GM12864 (cell line): ENCODE measurements around the gene CNTLN.

Experiments
- DNase-seq: peaks from one replicate; pipeline ENCODE4 v3.0.0-alpha.2; 2011; ENCODE audit warnings: low read depth
- H3K4me3 ChIP-seq: 2 replicates; pipeline ENCODE4 v1.5.1; 2011; ENCODE audit warnings: mild to moderate bottlenecking, low read depth, low read length, control low read depth
- CTCF ChIP-seq: IDR thresholded peaks from 2 replicates; pipeline ENCODE4 v1.5.1; 2011; ENCODE audit warnings: low read depth, mild to moderate bottlenecking, moderate library complexity, low read length, control low read depth, inconsistent platforms; ENCODE audit errors: missing control alignments

CNTLN gene

GRCh38 chr9:17293685-17294084 lies 158.8 kb downstream of the CNTLN start:
- DNase-seq: no peak
- no peak for TF ChIP-seq CTCF
- H3K4me3 ChIP-seq: no peak overlapping the region

GRCh38 chr9:17294822-17295624 lies 160.2 kb downstream of the CNTLN start:
- no peak for DNase-seq
- no peak overlapping the region for H3K4me3 ChIP-seq
- no peak for TF ChIP-seq CTCF

GRCh38 chr9:17315341-17315740 lies 180.5 kb downstream of the CNTLN start:
- DNase-seq: no peak
- no peak overlapping the region for H3K4me3 ChIP-seq
- no peak for TF ChIP-seq CTCF

- no peak overlapping the region for H3K4me3 ChIP-seq
- DNase-seq: no peak
- TF ChIP-seq CTCF: no peak
Measured at GRCh38 chr9:17318821-17319320, 184.0 kb downstream of the CNTLN start.

- no peak for DNase-seq
Measured at GRCh38 chr9:17319864-17320263, 185.0 kb downstream of the CNTLN start.

GRCh38 chr9:17322882-17323864 lies 188.3 kb downstream of the CNTLN start:
- DNase-seq: no peak
- TF ChIP-seq CTCF: no peak
- H3K4me3 ChIP-seq: no peak overlapping the region

More at GRCh38 chr9:17319864-17320263, 185.0 kb downstream of the CNTLN start:
- H3K4me3 ChIP-seq: no peak overlapping the region
- TF ChIP-seq CTCF: no peak
